A673 (cell line): ENCODE measurements around the gene NACC2. TPM values are rescaled to one million over a fixed set of nuclear protein-coding genes. Genes with fewer than 3 reads are reported as not detected.
"Not testable (repeated sequence)": the region's sequence is repeated elsewhere in the genome, so short reads cannot be mapped to it uniquely, and the experiment has no call there.

Experiments used
- BruUV-seq: library from RNA; stranded (reverse); fragments of 400-500 nt; replicated peaks from 2 replicates; lab custom pipeline; 2021; lab: Mats Ljungman, UMichigan
- CTCF ChIA-PET: fragments of 300-600 bp; sonication (Branson Sonifier 250); formaldehyde crosslinking; loops from one replicate; lab custom pipeline; 2022; ENCODE audit warnings: antibody characterized with exemption; lab: Charles Lee
- POLR2A ChIA-PET: fragments of 300-600 bp; sonication (Branson Sonifier 250); formaldehyde crosslinking; loops from one replicate; lab custom pipeline; 2022; ENCODE audit warnings: antibody characterized with exemption; ENCODE audit not compliant: low non-redundant PET; lab: Charles Lee
- DNase-seq: peaks from one replicate; pipeline ENCODE4 v3.0.0-alpha.2; 2015; ENCODE audit warnings: low spot score
- H3K27ac ChIP-seq: fragments of 200-600 bp; sonication (generic); 2 replicates; pipeline ENCODE4 v1.5.1; 2016; ENCODE audit warnings: mixed run types, low read depth, mild to moderate bottlenecking, mixed read lengths, antibody characterized with exemption, low read length; ENCODE audit not compliant: poor library complexity, severe bottlenecking
- H3K27me3 ChIP-seq: fragments of 200-600 bp; sonication (generic); replicated peaks from 2 replicates; pipeline ENCODE4 v1.6.1; 2017; ENCODE audit warnings: mixed run types, low read depth, mild to moderate bottlenecking, mixed read lengths, antibody characterized with exemption, low read length; ENCODE audit not compliant: insufficient read depth, poor library complexity
- H3K36me3 ChIP-seq: fragments of 200-600 bp; sonication (generic); 2 replicates; pipeline ENCODE4 v1.6.1; 2016; ENCODE audit warnings: mixed run types, mild to moderate bottlenecking, mixed read lengths, antibody characterized with exemption, low read length; ENCODE audit not compliant: insufficient read depth, poor library complexity, severe bottlenecking
- H3K4me1 ChIP-seq: fragments of 200-600 bp; sonication (generic); 2 replicates; pipeline ENCODE4 v1.6.1; 2017; ENCODE audit warnings: mixed run types, mild to moderate bottlenecking, mixed read lengths, antibody characterized with exemption, low read length; ENCODE audit not compliant: insufficient read depth, poor library complexity, severe bottlenecking
- H3K4me3 ChIP-seq: fragments of 200-600 bp; sonication (generic); 2 replicates; pipeline ENCODE4 v1.5.1; 2016; ENCODE audit warnings: low read depth, mixed run types, mild to moderate bottlenecking, mixed read lengths, low read length; ENCODE audit not compliant: poor library complexity, severe bottlenecking
- H3K9me3 ChIP-seq: fragments of 200-600 bp; sonication (generic); 2 replicates; pipeline ENCODE4 v1.6.1; 2016; ENCODE audit warnings: mixed run types, low read depth, mild to moderate bottlenecking, mixed read lengths, antibody characterized with exemption, low read length; ENCODE audit not compliant: poor library complexity, severe bottlenecking
- EZH2 ChIP-seq: fragments of 200-600 bp; sonication (generic); IDR thresholded peaks from 2 replicates; pipeline ENCODE4 v1.6.1; 2017; ENCODE audit warnings: borderline replicate concordance, low read depth, mild to moderate bottlenecking, mixed read lengths, antibody characterized with exemption, low read length; ENCODE audit not compliant: poor library complexity, severe bottlenecking
- intact Hi-C: fragments of 100-400 bp; cut with micrococcal nuclease; formaldehyde crosslinking; loops from one replicate; pipeline ENCODE4 v1.10.0; 2022; ENCODE audit not compliant: unreplicated experiment
- total RNA-seq: library from RNA; stranded (reverse); gene quantifications from 2 replicates; pipeline ENCODE4 v1.2.3, GENCODE V29; 2021
- TF ChIP-seq, protein P1 (sequence below): fragments of 300-800, 200-600 bp; sonication (generic); conservative IDR thresholded peaks from 2 replicates; pipeline ENCODE4 v1.5.1; 2017; ENCODE audit warnings: low read depth, mild to moderate bottlenecking, antibody characterized with exemption, low read length, moderate library complexity, mixed read lengths

The NACC2 gene
- total RNA-seq, 1 experiment from 2014 or later = 19.5 TPM

DNA sequence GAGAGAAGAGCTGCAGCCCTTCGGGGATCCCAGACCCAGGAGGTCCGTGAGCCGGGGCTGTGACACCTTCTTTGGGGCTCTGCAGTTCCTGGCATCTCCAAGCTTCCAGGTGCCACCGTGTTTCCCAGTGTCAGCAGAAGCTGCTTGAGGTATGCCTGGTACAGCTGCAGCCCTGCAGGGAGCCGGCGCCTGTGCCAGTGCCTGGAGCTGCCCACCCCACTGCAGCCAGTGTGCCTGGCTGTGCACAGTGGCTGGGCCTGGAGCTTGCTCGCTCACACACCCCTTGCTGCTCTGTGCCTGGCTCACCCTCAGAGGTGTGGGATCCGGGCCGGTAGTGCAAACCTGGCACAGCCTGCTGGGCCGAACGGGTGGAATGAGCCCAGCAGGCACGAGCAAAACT, 65.5 kb downstream of the NACC2 start:
- BruUV-seq = no TSS peak
- no peak for TF ChIP-seq EZH2
- TF ChIP-seq, protein P1, sequence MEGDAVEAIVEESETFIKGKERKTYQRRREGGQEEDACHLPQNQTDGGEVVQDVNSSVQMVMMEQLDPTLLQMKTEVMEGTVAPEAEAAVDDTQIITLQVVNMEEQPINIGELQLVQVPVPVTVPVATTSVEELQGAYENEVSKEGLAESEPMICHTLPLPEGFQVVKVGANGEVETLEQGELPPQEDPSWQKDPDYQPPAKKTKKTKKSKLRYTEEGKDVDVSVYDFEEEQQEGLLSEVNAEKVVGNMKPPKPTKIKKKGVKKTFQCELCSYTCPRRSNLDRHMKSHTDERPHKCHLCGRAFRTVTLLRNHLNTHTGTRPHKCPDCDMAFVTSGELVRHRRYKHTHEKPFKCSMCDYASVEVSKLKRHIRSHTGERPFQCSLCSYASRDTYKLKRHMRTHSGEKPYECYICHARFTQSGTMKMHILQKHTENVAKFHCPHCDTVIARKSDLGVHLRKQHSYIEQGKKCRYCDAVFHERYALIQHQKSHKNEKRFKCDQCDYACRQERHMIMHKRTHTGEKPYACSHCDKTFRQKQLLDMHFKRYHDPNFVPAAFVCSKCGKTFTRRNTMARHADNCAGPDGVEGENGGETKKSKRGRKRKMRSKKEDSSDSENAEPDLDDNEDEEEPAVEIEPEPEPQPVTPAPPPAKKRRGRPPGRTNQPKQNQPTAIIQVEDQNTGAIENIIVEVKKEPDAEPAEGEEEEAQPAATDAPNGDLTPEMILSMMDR = no peak

DNA sequence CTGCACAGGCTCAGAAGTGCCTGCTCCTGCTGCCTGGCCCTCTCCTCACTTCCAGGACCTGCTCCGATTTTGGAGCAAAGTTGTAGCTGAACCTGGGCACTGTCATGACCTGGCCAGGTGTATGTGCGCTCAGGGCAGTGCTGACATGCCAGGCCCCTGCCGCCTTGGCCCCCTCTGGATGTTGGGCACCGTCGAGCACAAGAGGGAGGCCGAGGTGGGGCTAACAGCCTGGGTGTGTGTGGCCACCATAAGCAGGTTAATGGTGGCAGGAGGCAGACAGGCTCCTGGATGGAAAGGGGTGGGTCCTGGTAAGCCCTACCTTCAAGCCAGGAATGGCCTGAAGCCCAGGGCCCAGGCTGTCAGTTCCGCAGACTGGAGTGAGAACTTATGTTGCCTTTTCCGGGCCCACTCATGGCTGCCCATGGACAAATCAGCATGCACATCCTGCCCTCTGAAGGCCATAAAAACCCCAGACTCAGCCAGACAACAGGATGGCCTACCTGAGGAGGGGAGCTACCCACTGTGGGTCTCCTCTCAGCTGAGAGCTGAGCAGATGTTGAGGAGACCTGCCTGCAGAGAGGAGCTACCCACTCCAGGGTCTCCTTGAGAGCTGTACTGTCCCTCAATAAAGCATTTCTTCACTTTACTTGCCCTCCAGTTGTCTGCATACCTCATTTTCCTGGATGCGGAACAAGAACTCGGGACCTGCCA, 66.2 kb downstream of the NACC2 start:
- no peak for DNase-seq
- TF ChIP-seq EZH2 = no peak
- TF ChIP-seq, protein P1 = no peak
- intact Hi-C loops = no loop called here
- Histone ChIP-seq H3K27me3 (no peaks in the 10 kb centered on the region), H3K27ac (no peak overlapping the region), H3K36me3 (peaks cover 19% of the 10 kb centered on the region), H3K4me3 (no peak overlapping the region), H3K9me3 (no peaks in the 10 kb centered on the region), H3K4me1 (peaks cover 6% of the 10 kb centered on the region)
- CTCF ChIA-PET = no interaction called here
- POLR2A ChIA-PET = no interaction called here
- BruUV-seq = no TSS peak

More for the DNA sequence above, 65.5 kb downstream of the NACC2 start:
- DNase-seq = no peak
- Histone ChIP-seq H3K4me3 (no peak overlapping the region), H3K36me3 (peaks cover 19% of the 10 kb centered on the region), H3K9me3 (no peaks in the 10 kb centered on the region), H3K27me3 (no peaks in the 10 kb centered on the region), H3K4me1 (peaks cover 2% of the 10 kb centered on the region), H3K27ac (no peak overlapping the region)
- intact Hi-C loops = no loop called here
- ChIA-PET CTCF (no interaction called here), POLR2A (no interaction called here)

DNA sequence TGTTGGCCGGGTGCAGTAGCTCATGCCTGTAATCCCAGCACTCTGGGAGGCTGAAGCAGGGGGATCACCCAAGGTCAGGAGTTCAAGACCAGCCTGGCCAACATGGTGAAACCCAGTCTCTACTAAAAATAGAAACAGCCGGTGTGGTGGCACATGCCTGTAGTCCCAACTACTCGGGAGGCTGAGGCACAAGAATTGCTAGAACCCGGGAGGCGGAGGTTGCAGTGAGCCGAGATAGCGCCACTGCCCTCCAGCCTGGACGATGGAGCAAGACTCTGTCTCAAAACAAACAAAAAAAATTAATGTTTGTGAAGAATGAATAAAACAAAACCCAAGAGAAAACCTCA, 68.2 kb downstream of the NACC2 start:
- H3K9me3 ChIP-seq, H3K27ac ChIP-seq, H3K4me3 ChIP-seq, POLR2A ChIA-PET, BruUV-seq, DNase-seq, H3K27me3 ChIP-seq, intact Hi-C loops, CTCF ChIA-PET: not testable (repeated sequence)
- H3K36me3 ChIP-seq = peaks cover 19% of the 10 kb centered on the region
- peaks cover 14% of the 10 kb centered on the region for H3K4me1 ChIP-seq
